Spleen (tissue), 11 donors: Measurements from ENCODE around the gene CEP112. TPM values are rescaled to one million over a fixed set of nuclear protein-coding genes. Genes with fewer than 3 reads are reported as not detected.

Source experiments
- DNase-seq: peaks from one replicate; pipeline ENCODE4 v3.0.0-alpha.2; 2020
- H3K27ac ChIP-seq, 8 donors: fragments of 200-600 bp; sonication (generic) in 7 of 8; 1 replicate in 4 of 8; 2 replicates in 4 of 8; pipeline versions ENCODE4 v1.5.0 to v1.8.0; 2016 to 2021; ENCODE audit warnings: inconsistent platforms in 4 of 8, mild to moderate bottlenecking in 4 of 8, moderate library complexity in 1 of 8
- H3K27me3 ChIP-seq, 7 donors: fragments of 200-600 bp; sonication (generic) in 6 of 7; replicated peaks in 1 of 7; 1 replicate in 4 of 7; 2 replicates in 3 of 7; pipeline versions ENCODE4 v1.5.0 to v1.8.0; 2016 to 2021; ENCODE audit warnings: inconsistent platforms in 3 of 7, mild to moderate bottlenecking in 1 of 7
- H3K36me3 ChIP-seq, 6 donors: fragments of 200-600 bp; sonication (generic) in 5 of 6; 1 replicate in 4 of 6; 2 replicates in 2 of 6; pipeline versions ENCODE4 v1.5.0 to v1.8.0; 2016 to 2021; ENCODE audit warnings: inconsistent platforms in 2 of 6
- H3K4me1 ChIP-seq, 6 donors: fragments of 200-600 bp; sonication (generic) in 5 of 6; 1 replicate in 3 of 6; 2 replicates in 3 of 6; pipeline versions ENCODE4 v1.5.0 to v1.8.0; 2016 to 2021; ENCODE audit warnings: inconsistent platforms in 3 of 6
- H3K4me3 ChIP-seq, 8 donors: fragments of 200-600 bp; sonication (generic) in 7 of 8; 1 replicate in 4 of 8; 2 replicates in 4 of 8; pipeline versions ENCODE4 v1.5.0 to v1.8.0; 2016 to 2021; ENCODE audit warnings: inconsistent platforms in 4 of 8, mild to moderate bottlenecking in 4 of 8, moderate library complexity in 2 of 8
- H3K9me3 ChIP-seq, 8 donors: fragments of 200-600 bp; sonication (generic) in 7 of 8; 1 replicate in 4 of 8; 2 replicates in 4 of 8; pipeline versions ENCODE4 v1.5.0 to v1.8.0; 2016 to 2021; ENCODE audit warnings: inconsistent platforms in 4 of 8
- CTCF ChIP-seq, 11 experiments: fragments of 200-600 bp in 7 of 11; fragments of 450-650 bp in 4 of 11; sonication (generic) in 4 of 11; IDR thresholded peaks in 8 of 11; conservative IDR thresholded peaks in 3 of 11; 1 replicate in 7 of 11; 2 replicates in 4 of 11; pipeline versions ENCODE4 v1.4.0 to v1.8.0; 2016 to 2021; ENCODE audit warnings: antibody characterized with exemption in 11 of 11, inconsistent platforms in 4 of 11, mild to moderate bottlenecking in 1 of 11
- POLR2A ChIP-seq, 3 donors: fragments of 450-650 bp; IDR thresholded peaks; one replicate each; pipeline ENCODE4 v1.5.1; 2017; ENCODE audit warnings: antibody characterized with exemption in 3 of 3, mild to moderate bottlenecking in 1 of 3
- POLR2AphosphoS5 ChIP-seq, 3 donors: sonication (generic); formaldehyde crosslinking; IDR thresholded peaks; one replicate each; pipeline ENCODE4 v1.5.1; 2017; ENCODE audit warnings: antibody characterized with exemption in 3 of 3
- WGBS, 5 donors: extraction: QIAGEN DNeasy Blood & Tissue Kit in 3 of 5; methylation state at CpG; one replicate each; pipeline versions ENCODE4 v1.1.5 to v1.1.7; 2013 to 2018; 5-methylcytosine and 5-hydroxymethylcytosine counted together
- intact Hi-C: fragments of 100-400 bp; cut with DNase I; formaldehyde crosslinking; loops from one replicate; pipeline ENCODE4 v1.15.0; 2023; ENCODE audit warnings: low total_unique reads
- polyA plus RNA-seq, 3 donors: library from polyadenylated mRNA; stranded (reverse); fragments of 200-250 nt; gene quantifications; one replicate each; pipeline ENCODE4 v1.2.1, GENCODE V29; 2013
- total RNA-seq, 7 donors: library from RNA; depleted of rRNA in 3 of 7; stranded (reverse); fragments of >200 nt in 3 of 7; fragmentation: NEBNext Ultra II Directional in 4 of 7; extraction: Animal tissue kit (Norgen Biotek cat#: 25700) in 4 of 7; gene quantifications; one replicate each; pipeline versions ENCODE4 v1.1.0 to v1.2.1, GENCODE V29; 2016 to 2021
- donor health status: healthy with polysubstance abuse.
- donor health status: DM: no; HTN: no; CAD: no; lungs with moderate emphysema.
- donor health status: DM: no; HTN: no; CAD: no.
- donor health status: Bipolar disorder and iron deficiency.
- donor health status: healthy.
- donor health status: DM: no; HTN: no; CAD: no.
- donor health status: DM: yes; HTN: yes; CAD: no.

Gene CEP112
- total and polyA plus RNA-seq, 10 donors: 3.1 to 31.0 (median 16.8) TPM

DNA sequence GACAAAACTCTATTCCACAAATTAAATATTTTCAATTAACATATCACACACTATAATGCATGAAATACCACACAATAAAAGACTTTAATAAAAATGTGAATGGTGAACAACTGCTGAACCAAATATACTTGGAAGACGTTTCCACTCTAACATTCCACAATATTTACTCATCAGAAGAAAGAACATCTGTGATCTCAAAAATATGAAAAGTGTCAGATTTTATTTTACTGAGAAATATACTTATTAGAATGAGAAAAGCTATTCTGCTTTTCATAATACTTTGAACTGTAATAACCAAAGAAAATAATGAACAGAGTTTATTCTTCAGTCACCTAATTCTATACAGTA, 448.7 kb downstream of the CEP112 start:
- 0 to 82% (median 75%) methylated on average over 1 of the region's 1 CpG for WGBS, 5 donors
- Histone ChIP-seq H3K4me1 (peaks cover 0 to 12% (median 2%) of the 10 kb centered on the region in 6 donors), H3K27ac (peak overlapping the region in 2 of 8 donors; percentile 34 to 39), H3K36me3 (no peaks in the 10 kb centered on the region), H3K27me3 (no peaks in the 10 kb centered on the region), H3K4me3 (no peak overlapping the region), H3K9me3 (peaks cover 0 to 7% (median 0%) of the 10 kb centered on the region in 8 donors)
- intact Hi-C loops: no loop called here
- DNase-seq: no peak
- TF ChIP-seq CTCF (IDR thresholded peaks at IDR 0.05 in 8 of 11, conservative IDR thresholded peaks at IDR 0.05 in 3 of 11): no peak
- TF ChIP-seq POLR2A (IDR thresholded peaks at IDR 0.05): no peak
- no peak for TF ChIP-seq POLR2AphosphoS5 (IDR thresholded peaks at IDR 0.05)

GRCh38 chr17:65742403-65743307, 449.3 kb downstream of the CEP112 start:
- no peaks in the 10 kb centered on the region for H3K36me3 ChIP-seq
- no peak for DNase-seq
- no peak overlapping the region for H3K4me3 ChIP-seq
- peaks cover 0 to 12% (median 2%) of the 10 kb centered on the region in 6 donors for H3K4me1 ChIP-seq
- peaks cover 0 to 7% (median 0%) of the 10 kb centered on the region in 8 donors for H3K9me3 ChIP-seq
- peak overlapping the region in 4 of 8 donors; percentile 8 to 39 (median 22) for H3K27ac ChIP-seq
- intact Hi-C loops: no loop called here
- 61 to 82% (median 80%) methylated on average over 6 of the region's 6 CpGs for WGBS, 5 donors
- TF ChIP-seq POLR2AphosphoS5 (IDR thresholded peaks at IDR 0.05) (no peak), CTCF (IDR thresholded peaks at IDR 0.05 in 8 of 11, conservative IDR thresholded peaks at IDR 0.05 in 3 of 11) (no peak), POLR2A (IDR thresholded peaks at IDR 0.05) (no peak)
- H3K27me3 ChIP-seq: no peaks in the 10 kb centered on the region

- no peaks in the 10 kb centered on the region for H3K36me3 ChIP-seq
- WGBS, 5 donors: 56 to 73% (median 67%) methylated on average over 1 of the region's 1 CpG
- H3K4me3 ChIP-seq: no peak overlapping the region
- H3K27ac ChIP-seq: no peak overlapping the region
- H3K4me1 ChIP-seq: peaks cover 0 to 12% (median 2%) of the 10 kb centered on the region in 6 donors
- no peaks in the 10 kb centered on the region for H3K27me3 ChIP-seq
- DNase-seq: no peak
- TF ChIP-seq POLR2AphosphoS5 (IDR thresholded peaks at IDR 0.05) (no peak), POLR2A (IDR thresholded peaks at IDR 0.05) (no peak), CTCF (IDR thresholded peaks at IDR 0.05 in 8 of 11, conservative IDR thresholded peaks at IDR 0.05 in 3 of 11) (no peak)
- peaks cover 0 to 7% (median 0%) of the 10 kb centered on the region in 8 donors for H3K9me3 ChIP-seq
- intact Hi-C loops: no loop called here
Measured at GRCh38 chr17:65741710-65742109, 450.2 kb downstream of the CEP112 start.

DNA sequence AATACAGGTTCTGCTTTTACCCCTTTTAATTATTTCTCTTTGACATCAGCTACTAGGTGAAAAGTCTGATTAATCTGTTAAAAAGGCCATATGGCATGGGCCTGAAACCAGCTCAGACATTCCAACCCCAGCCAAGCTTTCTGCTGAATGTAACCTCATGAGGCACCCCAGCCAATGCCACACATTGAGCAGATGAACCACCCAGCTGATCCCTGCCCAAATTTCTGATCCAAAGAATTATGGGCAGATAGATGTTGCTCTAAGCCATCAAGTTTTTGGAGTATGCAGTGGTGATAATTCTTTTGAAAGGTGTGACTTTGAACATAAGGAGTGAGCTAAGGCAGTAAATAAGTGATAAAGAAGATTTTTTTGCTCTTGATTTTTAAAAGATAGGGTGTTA, 452.9 kb downstream of the CEP112 start:
- H3K9me3 ChIP-seq: peaks cover 0 to 7% (median 0%) of the 10 kb centered on the region in 8 donors
- H3K4me3 ChIP-seq: no peak overlapping the region
- TF ChIP-seq POLR2AphosphoS5 (IDR thresholded peaks at IDR 0.05): no peak
- no peak for TF ChIP-seq POLR2A (IDR thresholded peaks at IDR 0.05)
- TF ChIP-seq CTCF (IDR thresholded peaks at IDR 0.05 in 8 of 11, conservative IDR thresholded peaks at IDR 0.05 in 3 of 11): no peak
- DNase-seq: no peak
- no peak overlapping the region for H3K27ac ChIP-seq
- H3K36me3 ChIP-seq: no peaks in the 10 kb centered on the region
- H3K27me3 ChIP-seq: no peaks in the 10 kb centered on the region
- peaks cover 0 to 12% (median 2%) of the 10 kb centered on the region in 6 donors for H3K4me1 ChIP-seq
- intact Hi-C loops: no loop called here
